Activated CD4-positive, alpha-beta T cell treated with anti-CD3 and anti-CD28 coated beads for 24 hours (primary cell): Measurements from ENCODE around the gene FN1.

Source experiments
- DNase-seq, 2 donors: peaks; one replicate each; pipeline ENCODE4 v3.0.0-alpha.2; 2020; ENCODE audit warnings: low read depth in 2 of 2

Gene FN1

DNA sequence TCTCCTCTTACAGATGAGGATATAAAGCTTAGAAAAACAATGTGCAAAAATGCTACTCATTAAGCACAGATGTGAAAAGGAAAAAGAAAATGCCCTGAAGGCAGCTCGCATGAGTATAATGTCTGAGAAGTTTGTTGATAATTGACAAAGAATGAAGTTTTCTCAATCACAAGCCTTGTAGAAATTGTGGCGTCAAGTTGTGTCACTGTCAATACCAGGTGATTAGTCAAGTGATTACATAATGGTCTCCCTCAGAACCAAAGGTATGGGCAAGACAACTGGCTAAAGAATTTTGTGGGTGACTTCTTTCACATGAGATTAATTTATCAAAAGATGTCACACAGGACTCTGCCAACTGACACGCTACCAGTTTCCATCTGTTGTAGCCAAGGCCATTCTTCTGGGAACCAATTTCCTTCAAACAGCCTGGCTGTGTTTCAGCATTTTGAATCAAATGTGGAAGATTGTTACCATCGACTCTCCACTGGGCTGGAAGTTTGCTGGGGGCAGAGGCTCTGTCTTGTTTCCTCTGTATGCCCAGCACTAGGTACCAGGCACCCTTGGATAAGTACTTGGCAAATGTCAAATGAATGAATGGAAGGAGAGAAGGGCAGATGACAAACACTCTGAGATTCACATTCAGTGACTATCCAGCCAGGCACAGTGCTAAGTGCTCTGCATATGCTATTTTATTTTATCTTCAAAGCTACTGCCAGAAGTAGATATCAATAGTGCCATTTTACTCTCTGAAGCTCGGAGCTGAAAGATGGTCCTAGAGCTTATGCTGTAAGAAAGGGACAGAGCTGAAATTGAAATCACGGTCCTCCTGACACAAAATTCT is 5.9 kb upstream of the FN1 start:
- no peak for DNase-seq

DNA sequence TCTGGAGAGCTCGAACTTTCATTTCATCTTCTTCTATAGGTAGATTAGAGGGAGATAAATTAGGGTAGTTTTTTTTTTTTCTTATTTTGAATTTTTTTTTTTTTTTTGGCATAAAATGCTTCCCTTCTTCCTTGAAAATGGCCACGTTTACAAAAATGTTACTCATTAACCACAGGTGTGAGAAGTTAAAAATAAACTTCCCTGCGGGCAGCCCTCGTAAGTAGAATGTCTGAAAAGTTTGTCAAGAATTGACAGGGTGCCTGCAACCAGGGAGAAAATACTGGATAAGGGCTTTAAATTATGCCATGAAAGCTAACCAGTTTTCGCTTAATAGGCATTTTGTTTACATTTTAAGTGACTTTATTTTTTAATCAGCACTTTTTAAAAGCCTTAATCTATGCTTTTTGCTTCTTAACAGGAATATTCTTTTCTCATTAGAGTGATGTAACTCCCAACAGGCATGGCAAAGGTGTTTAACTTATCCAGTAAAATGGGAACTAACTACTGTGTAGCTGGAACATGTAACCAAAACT is 4.2 kb upstream of the FN1 start:
- no peak for DNase-seq

DNA sequence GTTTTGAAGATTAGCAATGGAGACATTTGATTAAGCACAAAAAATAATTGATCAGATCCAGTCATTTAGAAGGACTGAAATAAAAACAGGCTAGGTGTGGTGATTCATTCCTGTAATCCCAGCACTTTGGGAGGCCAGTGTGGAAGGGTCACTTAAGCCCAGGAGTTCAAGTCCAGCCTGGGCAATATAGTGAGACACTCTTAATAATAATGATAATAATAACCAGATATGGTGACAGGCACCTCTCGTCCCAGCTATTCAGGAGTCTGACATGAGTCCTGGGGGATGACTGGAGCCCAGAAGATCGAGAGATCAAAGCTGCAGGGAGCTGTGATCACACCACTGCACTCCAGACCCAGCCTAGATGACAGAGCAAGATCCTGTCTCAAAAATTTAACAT is 3.5 kb upstream of the FN1 start:
- no peak for DNase-seq

DNA sequence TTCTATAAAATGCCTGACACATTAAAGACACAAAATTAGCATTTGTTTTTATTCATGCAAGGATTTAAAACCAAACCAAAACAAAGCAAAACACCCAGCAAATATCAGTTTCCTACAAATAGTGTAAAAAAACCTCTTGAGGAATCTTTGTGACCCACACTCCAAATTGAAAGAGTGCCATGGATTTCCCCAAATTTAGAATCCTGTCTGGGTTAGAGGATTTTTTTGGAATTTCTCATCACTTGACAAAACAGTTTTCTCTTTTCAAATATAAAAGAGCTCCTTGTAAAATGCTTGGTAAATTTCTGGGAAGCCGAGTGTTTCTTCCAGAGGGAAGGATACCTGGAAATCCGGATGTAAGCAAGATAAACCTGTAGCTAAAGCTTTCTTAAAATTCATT is 1.7 kb upstream of the FN1 start:
- DNase-seq: no peak

DNA sequence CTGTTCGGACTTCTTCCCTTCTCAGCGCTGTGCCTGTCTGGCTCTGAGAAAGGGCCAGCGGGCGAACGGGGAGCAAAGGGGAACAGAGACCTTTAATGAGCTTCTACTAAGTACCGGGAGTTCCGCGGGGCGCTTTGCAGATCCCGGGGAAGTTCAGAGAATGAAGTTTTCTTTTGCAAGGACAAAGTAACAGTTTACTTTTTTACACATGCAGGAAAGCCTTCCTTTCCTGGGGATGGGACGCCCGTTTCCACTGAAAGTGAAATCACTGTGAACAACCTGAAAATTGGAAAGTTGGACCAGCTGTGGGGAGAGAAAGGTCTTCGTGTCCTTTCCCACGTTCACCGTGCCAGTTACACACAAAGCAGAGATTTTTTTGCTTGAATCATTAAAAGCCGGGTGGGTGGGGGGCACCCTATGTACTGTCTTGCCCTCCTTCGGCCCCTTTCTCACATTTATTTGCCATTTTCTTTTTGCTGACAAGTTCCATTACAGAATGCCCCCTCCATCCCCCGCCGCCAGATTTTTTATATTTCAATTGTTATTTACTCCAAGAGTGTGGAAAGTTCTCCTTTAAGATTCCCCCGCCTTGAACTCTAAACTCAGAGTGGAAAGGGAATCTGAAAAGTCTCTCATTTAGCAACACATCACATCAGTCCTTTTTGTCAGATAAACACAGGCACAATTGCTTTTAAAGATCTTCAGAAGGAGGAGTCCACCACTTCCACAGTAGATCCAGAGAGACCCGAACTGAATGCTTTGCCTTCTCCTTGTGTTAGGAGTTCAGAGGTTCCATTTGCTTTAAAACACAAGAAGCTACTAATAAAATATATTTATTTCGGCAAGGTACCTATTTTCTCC is 1.1 kb upstream of the FN1 start:
- DNase-seq: peak in 1 of 2 donors; percentile 1

DNA sequence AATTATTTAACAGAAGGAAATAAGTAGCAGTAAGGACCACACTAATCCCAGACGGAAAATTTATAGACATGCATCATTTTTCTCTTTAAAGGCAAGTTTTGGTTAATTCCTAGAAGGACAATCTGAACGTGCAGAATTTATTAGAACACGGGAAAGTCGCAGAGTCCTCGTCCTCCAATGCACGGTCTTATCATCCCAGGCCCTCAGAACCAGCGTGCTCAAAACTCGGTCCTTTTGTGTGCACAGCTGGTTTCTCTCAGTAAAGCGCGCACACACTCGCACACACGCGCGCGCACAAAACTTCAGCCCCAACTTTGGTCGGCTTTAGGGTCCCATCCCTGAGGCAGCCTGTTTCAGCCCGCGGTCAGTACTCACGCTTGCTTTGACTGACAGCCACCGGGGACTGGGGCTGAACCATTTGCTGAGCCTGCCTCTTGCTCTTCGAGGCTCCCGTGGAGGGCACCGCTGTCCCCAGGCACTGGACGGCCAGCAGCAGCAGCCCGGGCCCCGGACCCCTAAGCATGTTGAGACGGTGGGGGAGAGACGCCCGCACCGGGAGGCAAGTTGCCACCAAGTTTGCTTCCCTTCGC is 493 bp downstream of the FN1 start:
- no peak for DNase-seq

DNA sequence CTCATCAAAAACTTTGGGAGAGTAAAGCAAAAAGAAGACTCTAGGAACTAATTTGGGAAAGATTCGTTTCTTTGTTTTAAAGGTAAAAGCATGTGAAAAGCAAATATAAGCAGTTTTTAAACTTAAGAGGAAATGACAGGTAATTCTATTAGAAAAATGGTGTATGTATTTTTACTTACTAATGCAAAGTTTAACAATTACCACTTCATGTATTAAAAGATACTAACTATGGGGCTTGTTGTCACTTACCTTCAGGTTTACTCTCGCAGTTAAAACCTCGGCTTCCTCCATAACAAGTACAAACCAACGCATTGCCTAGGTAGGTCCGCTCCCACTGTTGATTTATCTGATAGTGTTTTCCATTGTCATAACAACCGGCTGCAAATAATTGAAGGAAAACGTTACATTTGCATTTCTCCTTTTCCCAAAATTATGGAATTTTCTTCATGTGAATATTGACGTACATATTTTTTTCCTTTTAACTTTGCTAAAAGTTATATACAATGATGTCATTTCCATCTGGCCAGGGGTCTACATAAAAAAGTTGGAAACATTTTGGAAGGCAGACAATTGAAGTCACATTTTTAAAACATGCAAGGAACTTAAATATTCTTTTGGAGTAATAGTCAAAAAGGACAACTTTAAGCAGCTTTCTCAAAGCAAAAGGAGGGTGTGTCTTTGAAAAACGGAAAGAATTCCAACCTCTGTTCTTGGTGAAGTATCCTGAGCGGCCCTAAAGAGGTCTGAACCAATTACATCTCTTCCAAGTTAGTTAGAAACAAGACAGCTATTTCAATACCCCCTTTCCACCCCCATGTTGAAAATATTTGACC is 1.2 kb downstream of the FN1 start:
- no peak for DNase-seq

DNA sequence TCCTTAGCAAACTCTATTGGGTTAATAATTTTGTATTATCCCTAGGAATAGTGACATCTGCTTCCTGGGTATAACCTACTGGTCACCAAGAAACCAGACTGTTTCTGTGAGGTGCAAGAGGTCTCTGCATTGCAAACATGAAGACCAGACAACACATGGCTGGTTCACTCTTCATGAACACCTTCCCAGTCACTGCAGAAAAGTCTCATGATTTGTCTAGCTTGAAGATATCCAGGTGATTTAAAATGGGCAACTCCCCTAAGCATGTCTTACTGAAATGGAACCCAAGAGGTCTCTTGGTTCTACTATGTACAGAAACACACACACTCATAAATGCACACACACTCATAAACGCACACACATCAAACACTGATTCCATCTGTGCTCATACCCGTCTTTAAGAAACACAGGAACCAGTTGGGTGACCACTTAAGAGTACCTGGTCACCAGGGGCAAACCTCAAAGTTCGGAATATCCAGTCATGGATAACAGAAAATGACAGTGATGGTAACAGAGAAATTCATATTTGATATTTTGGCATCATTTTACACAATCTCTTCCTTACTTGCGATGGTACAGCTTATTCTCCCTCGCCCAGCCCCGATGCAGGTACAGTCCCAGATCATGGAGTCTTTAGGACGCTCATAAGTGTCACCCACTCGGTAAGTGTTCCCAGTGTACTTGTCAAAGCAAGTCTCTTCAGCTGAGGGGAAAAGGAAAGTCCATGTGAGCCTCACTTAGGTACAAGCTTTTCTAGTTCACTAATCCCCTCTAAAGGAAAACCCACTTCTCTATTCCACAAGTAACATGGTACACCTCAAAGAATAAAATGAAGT is 2.9 kb downstream of the FN1 start:
- no peak for DNase-seq

DNA sequence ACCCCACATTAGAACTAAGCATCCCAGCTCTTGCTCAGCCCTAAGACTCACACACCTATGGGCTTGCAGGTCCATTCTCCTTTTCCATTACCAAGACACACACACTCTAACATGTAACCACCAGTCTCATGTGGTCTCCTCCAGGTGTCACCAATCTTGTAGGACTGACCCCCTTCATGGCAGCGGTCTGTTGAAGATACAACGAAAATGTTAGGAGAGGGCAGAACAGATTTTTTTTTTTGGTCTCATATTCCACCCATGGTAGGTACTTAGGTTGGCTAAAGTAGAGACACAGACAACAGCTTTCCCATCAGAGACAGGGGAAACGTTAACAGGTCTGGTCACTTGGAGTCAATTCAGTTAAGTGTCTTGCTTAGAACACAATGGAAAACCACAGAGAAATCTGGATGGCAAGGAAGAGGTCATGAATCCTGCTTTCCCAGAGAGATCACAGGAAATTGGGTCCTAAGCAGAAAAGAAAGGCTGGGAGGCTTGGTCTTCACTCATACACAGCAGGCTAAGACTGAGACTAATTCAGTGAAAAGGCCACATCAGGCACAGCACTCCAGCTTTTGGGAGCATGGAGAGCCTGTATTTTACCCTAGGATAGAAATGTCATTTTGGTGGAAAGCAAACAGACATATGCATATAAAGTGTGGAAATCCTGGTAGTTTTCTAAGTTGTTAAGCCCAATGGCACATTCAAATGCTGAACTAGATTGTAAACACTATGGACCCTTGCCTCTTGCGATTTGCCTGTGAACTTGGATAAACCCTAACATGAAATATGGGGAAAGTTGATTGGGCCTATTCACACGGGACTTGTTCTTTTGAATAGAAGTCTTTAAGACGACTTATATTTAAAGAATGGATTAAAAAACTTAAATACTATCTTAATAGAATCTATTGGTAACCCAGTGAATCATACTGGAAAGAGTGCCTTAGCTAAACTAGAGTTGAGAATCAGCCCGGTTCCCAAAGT is 3.8 kb downstream of the FN1 start:
- no peak for DNase-seq

DNA sequence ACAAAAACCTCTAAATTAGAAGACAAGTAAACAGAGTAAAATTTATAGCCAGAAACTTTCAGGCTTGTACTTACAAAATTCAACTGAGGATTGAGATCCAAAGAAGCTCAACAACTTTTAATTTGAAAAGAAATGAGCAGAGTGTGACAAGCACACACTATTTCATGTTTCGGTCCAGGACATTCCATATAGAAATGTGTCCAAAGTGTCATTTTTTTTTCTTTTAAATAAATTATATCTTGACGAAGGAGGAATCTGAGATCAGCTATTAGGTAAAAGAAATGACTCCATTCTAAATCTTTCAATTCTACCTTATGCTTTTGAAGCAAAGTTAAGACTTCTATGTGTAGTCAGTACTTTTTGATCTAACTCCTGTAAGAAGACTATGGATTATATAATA is 4.6 kb downstream of the FN1 start:
- no peak for DNase-seq

DNA sequence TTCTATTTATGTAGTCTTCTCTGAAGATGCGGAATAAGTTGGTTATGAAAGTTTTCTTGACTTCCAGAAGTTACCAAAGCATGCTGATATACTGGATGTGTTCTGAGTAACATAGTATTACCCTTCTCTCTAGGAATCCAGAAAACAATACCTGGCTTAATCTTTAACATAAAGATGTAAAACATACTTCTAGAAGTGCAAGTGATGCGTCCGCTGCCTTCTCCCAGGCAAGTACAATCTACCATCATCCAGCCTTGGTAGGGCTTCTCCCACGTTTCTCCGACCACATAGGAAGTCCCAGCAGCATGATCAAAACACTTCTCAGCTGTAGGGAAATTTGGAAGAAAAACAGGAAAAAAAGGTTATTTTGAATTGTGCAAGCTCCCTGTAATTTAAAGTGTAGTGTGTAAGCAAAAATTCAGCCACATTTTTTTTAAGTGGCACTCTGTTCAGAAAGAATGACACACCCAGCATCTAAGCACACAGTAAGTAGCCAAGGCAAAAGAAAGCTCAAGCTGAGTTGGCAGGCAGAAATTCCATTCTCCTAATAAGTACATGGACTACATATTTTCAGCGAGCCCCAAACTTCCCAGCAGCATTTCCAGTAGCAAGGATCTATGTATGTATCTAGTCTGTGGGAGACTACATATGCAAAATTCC is 5.2 kb downstream of the FN1 start:
- no peak for DNase-seq

DNA sequence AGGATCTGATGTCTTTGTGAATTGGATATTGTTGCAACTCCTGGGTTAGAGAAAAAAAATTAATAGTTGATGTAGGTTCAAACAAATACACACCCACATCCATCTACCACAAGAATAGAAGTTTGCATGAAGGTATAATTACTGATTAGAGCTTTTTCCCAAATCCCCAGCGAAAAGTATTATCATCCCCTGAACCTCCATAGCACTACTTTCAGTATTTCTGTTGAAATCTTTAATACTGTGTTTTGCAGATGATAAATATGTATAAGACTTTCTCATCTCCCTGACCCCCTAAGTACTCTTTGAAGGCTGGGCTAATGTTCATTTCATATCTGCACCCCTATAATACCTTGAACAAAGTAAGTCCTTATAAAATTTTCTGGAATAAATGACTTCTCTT is 6.4 kb downstream of the FN1 start:
- no peak for DNase-seq

DNA sequence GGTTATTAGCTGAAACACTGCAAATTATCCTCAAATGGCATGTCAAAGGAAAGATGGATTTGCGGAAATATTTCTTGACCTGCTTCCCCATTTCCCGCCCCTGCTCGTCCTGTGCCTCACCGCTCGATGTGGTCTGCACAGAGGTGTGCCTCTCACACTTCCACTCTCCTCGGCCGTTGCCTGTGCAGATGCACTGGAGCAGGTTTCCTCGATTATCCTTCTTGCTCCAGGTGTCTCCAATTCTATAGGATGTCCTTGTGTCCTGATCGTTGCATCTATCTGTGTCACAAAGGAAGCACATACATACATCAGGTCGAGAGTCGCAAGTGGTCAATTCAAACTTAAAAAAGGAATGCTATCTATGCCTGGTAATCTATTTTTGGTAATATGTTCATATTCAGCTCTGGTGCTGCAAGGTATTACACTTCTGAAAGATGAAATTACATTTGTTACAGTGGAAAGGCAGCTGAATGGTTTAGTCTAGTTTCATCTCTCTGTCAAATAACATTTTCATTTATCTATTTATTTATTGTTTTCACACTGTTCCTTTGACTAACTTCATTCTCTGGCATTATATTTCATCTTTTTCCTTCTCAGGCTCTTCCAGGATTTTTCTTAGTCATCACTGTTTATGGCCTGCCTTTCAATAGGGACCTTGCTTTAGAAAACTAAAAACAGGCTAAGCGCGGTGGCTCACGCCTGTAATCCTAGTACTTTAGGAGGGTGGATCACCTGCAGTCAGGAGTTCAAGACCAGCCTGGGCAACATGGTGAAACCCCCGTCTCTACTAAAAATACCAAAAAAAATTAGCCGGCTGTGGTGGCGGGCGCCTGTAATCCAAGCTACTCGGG is 7.6 kb downstream of the FN1 start:
- DNase-seq: no peak

DNA sequence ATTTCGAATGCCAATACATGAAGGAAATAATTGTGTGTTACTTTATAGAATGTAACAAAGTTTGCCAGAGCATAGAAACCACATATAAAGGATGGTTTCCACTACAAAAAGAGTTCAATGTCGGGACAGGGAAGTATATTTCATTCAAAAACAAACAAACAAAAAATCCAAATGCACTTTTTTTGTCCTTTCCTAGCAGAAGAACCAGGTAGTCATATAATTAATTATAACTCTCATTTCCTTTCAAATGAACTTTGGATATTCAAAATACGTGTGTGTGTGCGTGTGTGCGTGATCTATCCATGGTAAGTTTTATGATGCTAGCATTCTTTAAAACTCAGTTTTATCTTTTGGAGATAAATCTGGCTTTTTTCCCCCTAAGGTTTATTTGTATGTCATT is 8.3 kb downstream of the FN1 start:
- DNase-seq: no peak

DNA sequence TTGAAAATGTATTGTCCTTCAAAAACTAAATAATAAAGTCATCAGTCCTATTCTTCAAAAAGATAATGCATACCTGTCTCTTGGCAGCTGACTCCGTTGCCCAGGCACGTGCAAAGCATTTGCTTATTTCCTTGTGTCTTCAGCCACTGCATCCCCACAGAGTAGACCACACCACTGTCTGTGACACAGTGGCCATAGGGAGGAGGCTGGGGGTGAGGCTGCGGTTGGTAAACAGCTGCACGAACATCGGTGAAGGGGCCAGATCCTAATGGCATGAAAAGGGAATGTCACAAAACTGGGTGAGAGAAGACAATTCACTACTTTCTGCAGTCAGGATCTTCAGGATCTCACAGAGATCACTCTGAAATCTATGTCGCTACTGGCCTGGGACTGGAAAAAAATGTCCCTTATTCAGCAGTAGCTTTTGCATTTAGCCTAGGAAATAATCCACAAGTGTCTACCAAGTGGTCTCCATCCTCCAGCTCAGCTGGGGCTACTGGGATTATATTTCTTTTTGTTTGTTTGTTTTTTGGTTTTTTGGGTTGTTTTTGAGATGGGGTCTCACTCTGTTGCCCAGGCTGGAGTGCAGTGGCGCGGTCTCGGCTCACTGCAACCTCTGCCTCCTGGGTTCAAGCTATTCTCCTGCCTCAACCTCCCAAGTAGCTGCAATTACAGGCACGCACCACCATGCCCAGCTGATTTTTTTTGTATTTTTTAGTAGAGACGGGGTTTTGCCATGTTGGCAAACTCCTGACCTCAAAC is 10.7 kb downstream of the FN1 start:
- no peak for DNase-seq

DNA sequence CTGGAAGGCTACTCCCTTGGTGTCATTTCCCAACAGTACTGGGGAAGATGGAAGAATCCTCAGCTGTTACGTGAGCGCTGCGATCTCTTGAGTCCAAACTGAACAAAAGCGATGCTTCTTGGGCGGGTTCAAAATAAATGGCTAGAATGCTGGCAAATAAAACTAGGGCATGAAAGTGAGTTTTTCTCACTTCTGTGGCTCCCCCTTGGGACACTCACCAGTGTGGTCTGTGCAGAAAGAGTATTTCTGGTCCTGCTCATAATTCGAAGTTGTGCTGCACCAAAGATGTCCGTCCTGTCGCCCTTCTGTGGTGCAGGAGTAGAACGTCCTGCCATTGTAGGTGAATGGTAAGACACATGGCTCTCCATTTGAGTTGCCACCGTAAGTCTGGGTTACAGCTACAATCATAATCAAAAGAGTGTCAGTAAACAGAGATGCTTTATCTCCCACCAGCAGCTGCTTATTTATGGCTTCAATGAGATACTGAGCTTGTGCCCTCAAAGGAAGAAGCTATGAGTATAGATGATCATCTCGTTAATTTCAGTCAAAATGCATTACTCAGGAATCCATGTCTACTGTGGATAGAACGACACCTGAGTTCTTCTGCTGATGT is 11.8 kb downstream of the FN1 start:
- DNase-seq: no peak

DNA sequence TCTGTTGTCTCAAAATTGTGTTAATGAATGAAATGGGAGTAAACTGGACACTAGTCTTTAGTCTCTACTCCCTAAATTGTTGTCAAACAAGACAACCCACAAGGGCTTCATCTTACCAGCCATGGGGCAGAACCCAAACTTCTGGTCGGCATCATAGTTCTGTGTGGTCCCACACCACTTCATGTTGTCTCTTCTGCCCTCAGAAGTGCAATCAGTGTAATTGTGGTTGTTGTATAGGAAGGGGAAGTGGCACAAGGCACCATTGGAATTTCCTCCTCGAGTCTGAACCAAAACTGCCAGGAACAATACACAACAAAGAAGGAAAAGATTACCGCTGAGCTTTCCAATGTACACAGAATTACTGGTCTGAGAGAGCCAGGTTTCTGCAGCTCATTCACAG is 12.6 kb downstream of the FN1 start:
- no peak for DNase-seq
